Ishikawa (cell line): ENCODE measurements around the gene NRL.

ENCODE experiments used
- CEBPB ChIP-seq: IDR thresholded peaks from 2 replicates; pipeline ENCODE4 v1.6.1; 2012
- CREB1 ChIP-seq: IDR thresholded peaks from 2 replicates; pipeline ENCODE4 v1.6.1; 2012; ENCODE audit warnings: low read depth
- EGR1 ChIP-seq: IDR thresholded peaks from 2 replicates; pipeline ENCODE4 v1.6.1; 2012
- EP300 ChIP-seq: IDR thresholded peaks from 2 replicates; pipeline ENCODE4 v1.6.1; 2012; ENCODE audit warnings: borderline replicate concordance
- FOXM1 ChIP-seq: IDR thresholded peaks from 2 replicates; pipeline ENCODE4 v1.6.1; 2012; ENCODE audit warnings: low read depth, borderline replicate concordance
- NFIC ChIP-seq: IDR thresholded peaks from 2 replicates; pipeline ENCODE4 v1.6.1; 2012
- RAD21 ChIP-seq: IDR thresholded peaks from 2 replicates; pipeline ENCODE4 v1.6.1; 2012; ENCODE audit warnings: low read depth
- TAF1 ChIP-seq: IDR thresholded peaks from 2 replicates; pipeline ENCODE4 v1.6.1; 2012; ENCODE audit warnings: low read depth, mild to moderate bottlenecking
- TCF12 ChIP-seq: IDR thresholded peaks from 2 replicates; pipeline ENCODE4 v1.6.1; 2012; ENCODE audit warnings: low read depth
- TEAD4 ChIP-seq: IDR thresholded peaks from 2 replicates; pipeline ENCODE4 v1.6.1; 2012
- YY1 ChIP-seq: IDR thresholded peaks from 2 replicates; pipeline ENCODE4 v1.6.1; 2012; ENCODE audit warnings: low read depth
- ZBTB7A ChIP-seq: IDR thresholded peaks from 2 replicates; pipeline ENCODE4 v1.6.1; 2012; ENCODE audit warnings: low read depth
- TF ChIP-seq, protein P1 (sequence below): IDR thresholded peaks from 2 replicates; pipeline ENCODE4 v1.6.1; 2012
- TF ChIP-seq, protein P2 (sequence below): IDR thresholded peaks from 2 replicates; pipeline ENCODE4 v1.6.1; 2012
- TF ChIP-seq, protein P3 (sequence below): IDR thresholded peaks from 2 replicates; pipeline ENCODE4 v1.6.1; 2012; ENCODE audit warnings: low read depth, mild to moderate bottlenecking

NRL gene

DNA sequence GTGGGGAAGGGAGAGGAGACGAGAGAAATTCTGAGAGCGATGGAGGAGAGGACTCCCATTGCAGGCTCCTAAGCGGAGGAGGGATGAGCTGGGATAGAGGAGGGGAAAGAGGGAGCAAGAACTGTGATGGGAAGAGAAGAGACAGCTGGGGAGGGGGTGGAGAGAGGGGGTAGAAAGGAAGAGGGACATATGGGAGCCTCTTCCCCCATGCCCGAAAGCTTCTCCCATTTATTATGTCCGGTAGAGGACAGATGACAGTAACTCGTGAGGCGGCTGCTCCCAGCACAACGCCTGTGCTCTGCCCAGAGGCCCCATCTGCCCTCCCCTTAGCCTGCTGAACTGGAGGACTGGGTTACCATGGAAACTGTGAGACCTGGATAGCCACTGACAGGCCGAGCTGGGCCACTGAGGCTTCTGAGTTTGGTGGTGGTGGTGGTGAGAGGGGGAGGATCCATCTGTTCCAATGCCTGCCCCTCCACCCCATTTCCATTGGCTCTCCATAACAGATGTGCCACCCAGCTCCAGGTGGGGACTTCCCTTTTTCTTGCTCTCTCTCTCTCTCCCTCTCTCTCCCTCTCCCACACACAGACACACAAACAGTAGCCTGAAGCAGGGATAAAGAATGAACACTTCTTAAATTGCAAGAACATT lies 35.1 kb downstream of the NRL start:
- TF ChIP-seq, protein P1, sequence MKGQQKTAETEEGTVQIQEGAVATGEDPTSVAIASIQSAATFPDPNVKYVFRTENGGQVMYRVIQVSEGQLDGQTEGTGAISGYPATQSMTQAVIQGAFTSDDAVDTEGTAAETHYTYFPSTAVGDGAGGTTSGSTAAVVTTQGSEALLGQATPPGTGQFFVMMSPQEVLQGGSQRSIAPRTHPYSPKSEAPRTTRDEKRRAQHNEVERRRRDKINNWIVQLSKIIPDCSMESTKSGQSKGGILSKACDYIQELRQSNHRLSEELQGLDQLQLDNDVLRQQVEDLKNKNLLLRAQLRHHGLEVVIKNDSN = no peak
- TF ChIP-seq TEAD4 (no peak), RAD21 (no peak)

DNA sequence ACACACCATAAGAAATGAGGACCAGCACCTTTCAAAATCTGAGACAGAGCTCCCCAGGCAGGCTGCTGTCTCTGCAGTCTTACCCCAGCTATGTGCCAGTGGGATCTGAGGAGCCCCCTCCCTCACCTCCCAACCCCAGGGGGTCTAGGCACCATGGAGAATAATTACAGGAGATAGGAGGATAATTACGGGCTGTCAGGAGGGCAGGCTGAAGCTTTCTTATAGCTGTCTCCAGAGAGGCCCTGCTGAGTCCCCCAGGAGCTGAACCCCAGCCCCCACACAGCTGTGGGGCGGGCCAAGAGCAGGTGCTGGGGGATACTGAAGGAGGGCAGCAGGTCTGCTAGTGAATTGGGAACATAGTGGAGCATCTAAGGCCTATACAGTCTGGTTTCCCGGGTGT lies 36.6 kb downstream of the NRL start:
- TF ChIP-seq, protein P1 = no peak
- TF ChIP-seq TCF12 (no peak), RAD21 (no peak), NFIC (no peak), EP300 (no peak), FOXM1 (no peak), EGR1 (no peak), TAF1 (no peak), TEAD4 (no peak), YY1 (no peak), CEBPB (no peak), ZBTB7A (no peak), CREB1 (no peak)
- TF ChIP-seq, protein P2, sequence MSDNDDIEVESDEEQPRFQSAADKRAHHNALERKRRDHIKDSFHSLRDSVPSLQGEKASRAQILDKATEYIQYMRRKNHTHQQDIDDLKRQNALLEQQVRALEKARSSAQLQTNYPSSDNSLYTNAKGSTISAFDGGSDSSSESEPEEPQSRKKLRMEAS = no peak
- TF ChIP-seq, protein P3, sequence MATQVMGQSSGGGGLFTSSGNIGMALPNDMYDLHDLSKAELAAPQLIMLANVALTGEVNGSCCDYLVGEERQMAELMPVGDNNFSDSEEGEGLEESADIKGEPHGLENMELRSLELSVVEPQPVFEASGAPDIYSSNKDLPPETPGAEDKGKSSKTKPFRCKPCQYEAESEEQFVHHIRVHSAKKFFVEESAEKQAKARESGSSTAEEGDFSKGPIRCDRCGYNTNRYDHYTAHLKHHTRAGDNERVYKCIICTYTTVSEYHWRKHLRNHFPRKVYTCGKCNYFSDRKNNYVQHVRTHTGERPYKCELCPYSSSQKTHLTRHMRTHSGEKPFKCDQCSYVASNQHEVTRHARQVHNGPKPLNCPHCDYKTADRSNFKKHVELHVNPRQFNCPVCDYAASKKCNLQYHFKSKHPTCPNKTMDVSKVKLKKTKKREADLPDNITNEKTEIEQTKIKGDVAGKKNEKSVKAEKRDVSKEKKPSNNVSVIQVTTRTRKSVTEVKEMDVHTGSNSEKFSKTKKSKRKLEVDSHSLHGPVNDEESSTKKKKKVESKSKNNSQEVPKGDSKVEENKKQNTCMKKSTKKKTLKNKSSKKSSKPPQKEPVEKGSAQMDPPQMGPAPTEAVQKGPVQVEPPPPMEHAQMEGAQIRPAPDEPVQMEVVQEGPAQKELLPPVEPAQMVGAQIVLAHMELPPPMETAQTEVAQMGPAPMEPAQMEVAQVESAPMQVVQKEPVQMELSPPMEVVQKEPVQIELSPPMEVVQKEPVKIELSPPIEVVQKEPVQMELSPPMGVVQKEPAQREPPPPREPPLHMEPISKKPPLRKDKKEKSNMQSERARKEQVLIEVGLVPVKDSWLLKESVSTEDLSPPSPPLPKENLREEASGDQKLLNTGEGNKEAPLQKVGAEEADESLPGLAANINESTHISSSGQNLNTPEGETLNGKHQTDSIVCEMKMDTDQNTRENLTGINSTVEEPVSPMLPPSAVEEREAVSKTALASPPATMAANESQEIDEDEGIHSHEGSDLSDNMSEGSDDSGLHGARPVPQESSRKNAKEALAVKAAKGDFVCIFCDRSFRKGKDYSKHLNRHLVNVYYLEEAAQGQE = no peak

DNA sequence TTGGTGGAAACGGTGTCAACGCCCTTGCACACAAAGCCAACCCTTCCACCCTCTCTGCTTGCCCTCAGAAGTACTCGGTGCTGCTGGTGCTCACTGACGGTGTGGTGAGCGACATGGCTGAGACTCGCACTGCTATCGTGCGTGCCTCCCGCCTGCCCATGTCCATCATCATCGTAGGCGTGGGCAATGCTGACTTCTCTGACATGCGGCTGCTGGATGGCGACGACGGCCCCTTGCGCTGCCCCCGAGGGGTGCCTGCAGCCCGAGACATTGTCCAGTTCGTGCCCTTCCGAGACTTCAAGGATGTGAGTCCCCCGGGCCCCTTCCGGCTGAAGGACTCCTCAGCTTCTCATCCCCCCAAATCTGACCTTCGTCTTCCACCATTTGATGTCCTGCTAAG lies 37.7 kb downstream of the NRL start:
- TF ChIP-seq, protein P1 = no peak
- TF ChIP-seq, protein P3 = no peak
- TF ChIP-seq NFIC = no peak
- no peak for TF ChIP-seq CEBPB
- no peak for TF ChIP-seq RAD21
- TF ChIP-seq TAF1 = no peak
- TF ChIP-seq TEAD4 = no peak
- no peak for TF ChIP-seq EGR1
- no peak for TF ChIP-seq FOXM1
- TF ChIP-seq TCF12 = no peak
- TF ChIP-seq, protein P2 = no peak
- no peak for TF ChIP-seq EP300
- TF ChIP-seq ZBTB7A = no peak
- TF ChIP-seq CREB1 = no peak
- no peak for TF ChIP-seq YY1

DNA sequence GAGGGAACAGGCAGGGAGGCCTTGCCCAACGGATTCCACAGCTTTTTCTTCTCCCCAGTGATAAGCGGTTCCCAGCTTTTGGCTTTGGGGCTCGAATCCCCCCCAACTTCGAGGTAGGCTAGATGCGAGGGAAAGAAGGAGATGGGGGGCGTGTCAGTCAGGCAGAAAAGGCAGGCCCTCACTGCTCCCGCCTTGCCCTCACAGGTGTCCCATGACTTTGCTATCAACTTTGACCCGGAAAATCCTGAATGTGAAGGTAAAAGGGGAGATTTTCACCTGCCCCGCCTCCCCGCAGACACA lies 38.5 kb downstream of the NRL start:
- TF ChIP-seq NFIC (no peak), YY1 (no peak), TEAD4 (no peak), FOXM1 (no peak)
- TF ChIP-seq, protein P3 = no peak
- TF ChIP-seq, protein P1 = no peak
